Liver (tissue), 3 donors: Measurements from ENCODE around the gene IGFALS.

Experiments
- RAD21 ChIP-seq, 2 donors: IDR thresholded peaks; 2 replicates each; pipeline ENCODE4 v1.6.1; 2016; ENCODE audit warnings: antibody characterized with exemption in 2 of 2, mild to moderate bottlenecking in 2 of 2
- REST ChIP-seq: IDR thresholded peaks from 2 replicates; pipeline ENCODE4 v1.6.1; 2016; ENCODE audit warnings: antibody characterized with exemption, mild to moderate bottlenecking
- RXRA ChIP-seq, 2 donors: IDR thresholded peaks; 2 replicates each; pipeline ENCODE4 v1.6.1; 2017 to 2018; ENCODE audit warnings: antibody characterized with exemption in 2 of 2, mild to moderate bottlenecking in 1 of 2
- YY1 ChIP-seq: IDR thresholded peaks from 2 replicates; pipeline ENCODE4 v1.6.1; 2016; ENCODE audit warnings: antibody characterized with exemption, mild to moderate bottlenecking
- TF ChIP-seq, protein P1 (sequence below): fragments of 150-350 bp; IDR thresholded peaks from 2 replicates; pipeline ENCODE4 v1.5.1; 2017; ENCODE audit warnings: improper control_type of control experiment, low read depth, low read length; ENCODE audit not compliant: missing input control
- donor health status: healthy.
- donor health status: healthy.

DNA sequence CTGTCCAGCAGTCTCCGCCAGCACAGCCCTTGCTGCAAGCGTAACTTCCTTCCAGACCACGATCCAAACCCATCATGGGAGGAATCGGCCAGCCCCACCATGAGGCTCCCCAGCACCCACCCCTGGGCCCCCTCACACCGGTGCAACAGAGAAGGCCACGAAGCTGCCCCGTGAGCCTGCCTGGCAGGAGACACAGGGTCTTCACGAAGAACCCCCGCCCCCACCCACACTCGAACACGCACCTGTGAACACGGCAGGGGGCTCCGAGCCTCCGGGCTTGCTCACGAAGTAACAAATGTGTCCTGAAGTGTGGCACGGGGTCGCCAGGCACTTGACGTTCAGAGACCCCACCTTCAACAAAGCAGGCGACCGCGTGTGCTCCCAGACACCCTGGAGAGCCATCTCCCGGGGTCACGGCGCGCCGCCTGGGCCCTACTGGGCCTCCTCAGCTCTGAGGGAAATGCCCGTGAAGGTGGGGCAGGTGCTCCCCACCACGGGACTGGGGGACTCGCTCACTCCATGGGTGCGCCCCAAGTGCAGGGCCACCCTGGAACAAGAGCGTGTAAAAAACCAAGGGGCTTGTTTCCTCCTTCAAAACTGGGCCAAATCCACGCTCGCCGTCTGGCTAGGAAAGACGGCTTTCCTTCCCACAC, 25.5 kb upstream of the IGFALS start:
- TF ChIP-seq RAD21 (IDR thresholded peaks at IDR 0.05): no peak
- TF ChIP-seq YY1: no peak
- no peak for TF ChIP-seq REST
- TF ChIP-seq, protein P1, sequence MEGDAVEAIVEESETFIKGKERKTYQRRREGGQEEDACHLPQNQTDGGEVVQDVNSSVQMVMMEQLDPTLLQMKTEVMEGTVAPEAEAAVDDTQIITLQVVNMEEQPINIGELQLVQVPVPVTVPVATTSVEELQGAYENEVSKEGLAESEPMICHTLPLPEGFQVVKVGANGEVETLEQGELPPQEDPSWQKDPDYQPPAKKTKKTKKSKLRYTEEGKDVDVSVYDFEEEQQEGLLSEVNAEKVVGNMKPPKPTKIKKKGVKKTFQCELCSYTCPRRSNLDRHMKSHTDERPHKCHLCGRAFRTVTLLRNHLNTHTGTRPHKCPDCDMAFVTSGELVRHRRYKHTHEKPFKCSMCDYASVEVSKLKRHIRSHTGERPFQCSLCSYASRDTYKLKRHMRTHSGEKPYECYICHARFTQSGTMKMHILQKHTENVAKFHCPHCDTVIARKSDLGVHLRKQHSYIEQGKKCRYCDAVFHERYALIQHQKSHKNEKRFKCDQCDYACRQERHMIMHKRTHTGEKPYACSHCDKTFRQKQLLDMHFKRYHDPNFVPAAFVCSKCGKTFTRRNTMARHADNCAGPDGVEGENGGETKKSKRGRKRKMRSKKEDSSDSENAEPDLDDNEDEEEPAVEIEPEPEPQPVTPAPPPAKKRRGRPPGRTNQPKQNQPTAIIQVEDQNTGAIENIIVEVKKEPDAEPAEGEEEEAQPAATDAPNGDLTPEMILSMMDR: no peak
- no peak for TF ChIP-seq RXRA (IDR thresholded peaks at IDR 0.05)
